Activated CD8-positive, alpha-beta memory T cell treated with anti-CD3 and anti-CD28 coated beads, Interleukin-2, amount 10 ng/mL, durations not matched to agents 7 days and 5 days (primary cell): ENCODE measurements around the gene PTPN20. TPM values are rescaled to one million over a fixed set of nuclear protein-coding genes. Genes with fewer than 3 reads are reported as not detected.

Experiments used
- ATAC-seq: fragments of 150-1000 bp; cut with Tn5 transposase; one replicate; pipeline ENCODE4 v1.10.0; 2021; ENCODE audit warnings: moderate library complexity
- CTCF ChIA-PET: fragments of 350-600 bp; sonication (Branson Sonifier 250); formaldehyde crosslinking; loops from one replicate; lab custom pipeline; 2021; ENCODE audit warnings: antibody characterized with exemption; lab: Charles Lee
- DNase-seq: peaks from one replicate; pipeline ENCODE4 v3.0.0-alpha.2; 2020
- H3K27ac Mint-ChIP-seq: one replicate; pipeline ENCODE4 v1.8.0; 2021; ENCODE audit warnings: mild to moderate bottlenecking, mixed read lengths
- H3K27me3 Mint-ChIP-seq: one replicate; pipeline ENCODE4 v1.8.0; 2021; ENCODE audit warnings: mixed read lengths
- H3K36me3 Mint-ChIP-seq: one replicate; pipeline ENCODE4 v1.8.0; 2021; ENCODE audit warnings: mild to moderate bottlenecking, mixed read lengths
- H3K4me1 Mint-ChIP-seq: one replicate; pipeline ENCODE4 v1.8.0; 2021; ENCODE audit warnings: mixed read lengths
- H3K4me3 Mint-ChIP-seq: one replicate; pipeline ENCODE4 v1.8.0; 2021; ENCODE audit warnings: mild to moderate bottlenecking, moderate library complexity, mixed read lengths
- H3K9me3 Mint-ChIP-seq: one replicate; pipeline ENCODE4 v1.8.0; 2022; ENCODE audit warnings: low read depth, mixed read lengths
- total RNA-seq, 2 experiments: library from RNA; stranded (reverse); gene quantifications; one replicate each; pipeline ENCODE4 v1.2.3, GENCODE V29; 2021

Gene PTPN20
- total RNA-seq, 2 experiments from 2014 or later: 0.07 to 1.1 TPM

DNA sequence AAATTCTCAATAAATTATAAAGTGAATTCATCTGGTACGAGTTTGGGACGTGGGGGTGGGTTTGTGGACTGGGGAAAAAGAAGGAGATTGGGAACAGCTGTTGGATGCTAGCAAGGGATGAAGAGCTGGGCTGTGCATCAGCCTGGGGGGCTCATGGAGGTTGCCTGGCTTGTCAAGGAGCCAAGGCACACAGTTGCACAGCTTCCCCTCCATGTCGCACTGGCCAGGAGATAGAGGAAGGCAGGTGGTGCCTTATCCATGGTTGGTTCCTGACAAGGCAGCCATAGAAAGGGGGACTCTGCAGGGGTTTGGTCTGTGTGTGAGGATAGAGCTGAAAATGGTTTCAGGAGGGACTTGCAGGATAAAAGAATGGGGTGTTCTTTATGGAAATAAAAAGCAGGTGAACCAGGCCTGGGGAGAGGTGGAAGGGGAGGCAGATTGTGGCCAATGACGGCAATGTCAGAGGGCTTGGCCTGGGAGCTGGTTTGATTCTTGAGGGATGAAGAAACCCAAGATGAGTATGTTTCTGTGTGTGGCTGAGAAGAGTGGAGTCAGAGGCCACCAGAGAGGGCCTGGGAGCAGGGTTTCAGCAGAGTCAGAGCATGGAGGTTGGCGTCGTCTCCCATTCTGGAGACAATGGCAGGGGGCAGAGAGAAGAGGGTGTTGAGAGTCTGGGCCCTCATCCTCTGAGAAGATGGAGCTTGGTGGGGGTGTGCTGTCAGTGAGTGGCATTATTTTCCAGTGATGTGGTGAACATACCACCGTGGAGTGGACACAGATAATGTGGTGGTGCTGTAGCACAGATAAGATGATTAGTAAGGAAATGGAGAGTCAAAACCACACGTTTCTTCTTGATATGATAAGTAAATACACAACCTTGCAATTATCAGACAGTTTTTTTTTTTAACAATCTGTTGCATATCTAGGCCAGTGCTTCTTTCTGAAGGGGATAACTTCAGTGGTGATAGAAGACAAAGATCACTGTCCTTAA, 108.2 kb downstream of the PTPN20 start:
- CTCF ChIA-PET: no interaction called here
- no peak for ATAC-seq
- no peak overlapping the region for H3K4me3 Mint-ChIP-seq

DNA sequence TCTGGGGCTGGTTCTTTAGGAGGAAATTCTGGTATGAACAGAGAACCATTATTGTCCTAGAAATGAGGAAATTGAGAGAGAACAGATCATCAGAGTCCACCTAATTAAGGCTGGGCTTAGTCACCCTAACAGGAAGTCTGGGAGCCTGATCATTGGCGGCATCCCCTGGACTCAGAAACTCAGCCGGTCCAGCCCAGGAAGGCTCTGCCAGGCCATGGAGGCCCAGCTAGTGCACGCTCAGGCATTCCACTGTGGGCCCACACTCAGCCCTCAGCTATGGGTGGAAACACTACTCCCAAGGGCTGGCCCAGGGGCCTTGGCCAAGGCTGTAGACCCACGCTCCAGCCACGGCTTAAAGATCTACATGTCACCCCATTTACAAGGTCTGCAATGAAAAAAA, 109.2 kb downstream of the PTPN20 start:
- peaks cover 4% of the 10 kb centered on the region for H3K4me1 Mint-ChIP-seq
- DNase-seq (no peak), ATAC-seq (no peak)

More for the DNA sequence above, 108.2 kb downstream of the PTPN20 start:
- no peak for DNase-seq
- H3K9me3 Mint-ChIP-seq: no peaks in the 10 kb centered on the region
- no peaks in the 10 kb centered on the region for H3K27me3 Mint-ChIP-seq
- peaks cover 4% of the 10 kb centered on the region for H3K4me1 Mint-ChIP-seq
- no peaks in the 10 kb centered on the region for H3K36me3 Mint-ChIP-seq
- no peak overlapping the region for H3K27ac Mint-ChIP-seq

DNA sequence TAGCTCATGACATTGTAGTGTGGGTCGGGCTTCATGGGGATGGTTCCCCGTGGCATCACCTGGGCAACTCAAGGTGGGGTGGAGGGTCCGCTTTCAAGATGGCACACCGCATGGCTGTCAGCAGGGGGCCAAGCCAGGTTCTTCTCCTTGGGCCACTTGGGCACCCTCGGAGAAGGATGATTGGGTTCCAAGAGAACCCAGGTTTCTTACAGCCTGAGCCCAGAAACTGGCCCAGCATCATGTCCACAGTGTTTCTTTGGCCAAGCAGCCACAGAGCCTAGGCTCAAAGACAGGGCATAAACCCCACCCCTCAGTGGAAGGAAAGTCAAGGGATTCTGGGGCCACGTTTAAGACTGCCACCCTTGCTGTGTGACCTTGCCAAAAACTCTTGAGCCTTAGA, 110.6 kb downstream of the PTPN20 start:
- DNase-seq (peak; percentile 39), ATAC-seq (no peak)
- Mint-ChIP-seq H3K9me3 (no peaks in the 10 kb centered on the region), H3K27ac (no peak overlapping the region), H3K4me1 (peaks cover 4% of the 10 kb centered on the region), H3K36me3 (no peaks in the 10 kb centered on the region), H3K4me3 (no peak overlapping the region), H3K27me3 (no peaks in the 10 kb centered on the region)
- CTCF ChIA-PET: interaction anchor here (2.2 kb wide), 1 partner anchor 290 kb away, joined by 8 read pairs; no protein-coding TSS in a partner anchor

More for the DNA sequence above, 109.2 kb downstream of the PTPN20 start:
- CTCF ChIA-PET: no interaction called here
- Mint-ChIP-seq H3K4me3 (no peak overlapping the region), H3K27me3 (no peaks in the 10 kb centered on the region), H3K36me3 (no peaks in the 10 kb centered on the region), H3K9me3 (no peaks in the 10 kb centered on the region), H3K27ac (no peak overlapping the region)

DNA sequence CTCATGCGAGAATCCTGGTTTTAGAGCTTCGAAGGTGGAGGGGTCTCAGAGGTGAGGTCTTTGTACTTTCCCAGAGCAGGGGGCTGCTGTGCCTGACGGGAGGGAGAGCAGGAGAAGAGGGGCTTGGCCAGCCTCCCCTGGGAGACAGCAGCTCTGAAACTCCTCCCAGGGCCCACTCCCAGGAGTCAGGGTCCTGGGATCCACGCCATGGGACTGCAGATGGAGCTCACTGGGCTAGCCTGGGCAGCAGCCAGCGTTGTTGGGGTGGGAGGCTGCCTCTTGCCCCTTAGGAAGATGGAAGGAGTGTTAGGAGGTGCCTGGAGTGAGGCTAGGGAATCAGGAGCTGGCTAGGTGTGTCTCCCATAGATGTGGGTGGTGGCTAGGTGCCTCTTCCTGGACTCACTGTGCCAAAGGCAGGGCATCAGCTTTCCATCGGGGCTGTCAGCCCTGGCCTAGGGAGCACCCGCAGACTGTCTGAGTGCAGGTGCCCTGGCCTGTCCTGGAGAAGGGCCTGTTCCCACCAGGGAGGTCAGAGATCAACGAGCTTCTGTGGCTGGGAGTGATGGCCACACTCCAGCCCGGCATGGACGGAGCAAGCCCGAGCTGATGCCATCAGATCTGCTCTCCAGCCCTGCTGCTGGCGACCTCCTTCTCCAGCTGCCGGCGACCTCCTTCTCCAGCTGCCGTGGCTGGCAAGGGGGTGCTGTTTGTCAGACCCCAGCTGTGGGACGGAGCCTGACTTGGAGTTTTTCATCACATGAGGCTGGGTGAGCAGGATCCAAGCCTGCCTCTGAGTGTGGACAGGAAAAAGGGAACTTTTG, 111.3 kb downstream of the PTPN20 start:
- H3K27me3 Mint-ChIP-seq: no peaks in the 10 kb centered on the region
- H3K9me3 Mint-ChIP-seq: no peaks in the 10 kb centered on the region
- H3K27ac Mint-ChIP-seq: no peak overlapping the region
- CTCF ChIA-PET: interaction anchor here (2.2 kb wide), 1 partner anchor 289 kb away, joined by 8 read pairs; no protein-coding TSS in a partner anchor
- no peak for ATAC-seq
- peaks cover 4% of the 10 kb centered on the region for H3K4me1 Mint-ChIP-seq
- H3K36me3 Mint-ChIP-seq: no peaks in the 10 kb centered on the region
- no peak overlapping the region for H3K4me3 Mint-ChIP-seq
- DNase-seq: peak; percentile 28

DNA sequence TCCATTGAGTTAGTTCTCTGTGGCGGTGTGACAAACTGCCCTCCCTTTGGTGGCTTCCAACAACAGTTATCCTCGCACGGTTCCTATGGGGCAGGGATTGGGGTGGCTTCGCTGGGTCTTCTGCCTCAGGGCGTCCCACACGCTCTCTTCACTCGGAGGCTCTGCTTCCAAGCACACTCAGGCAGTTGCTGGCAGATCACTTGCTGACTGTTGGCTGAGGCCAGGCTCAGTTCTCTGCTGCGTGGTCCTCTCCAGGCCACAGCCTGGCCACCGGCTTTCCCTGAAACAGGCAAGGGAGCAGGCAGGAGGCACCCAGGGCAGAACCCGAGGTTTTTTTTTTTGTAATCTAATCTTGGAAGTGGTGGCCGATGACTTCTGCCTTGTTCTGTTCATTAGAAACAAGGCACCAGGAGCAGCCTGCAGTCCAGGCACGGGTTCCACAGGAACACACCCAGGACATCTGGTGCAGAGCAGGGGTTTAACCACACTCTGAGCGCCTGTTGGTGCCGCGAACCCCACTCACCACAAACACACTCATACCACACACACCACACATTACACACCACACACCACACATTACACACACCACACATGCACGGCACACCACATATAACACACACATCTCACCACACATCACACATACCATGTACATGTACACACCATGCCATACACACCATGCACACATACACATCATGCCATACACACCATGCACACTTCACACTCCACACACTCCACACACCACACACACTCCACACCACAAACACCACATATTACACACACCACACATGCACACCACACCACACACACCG, 112.2 kb downstream of the PTPN20 start:
- no peak overlapping the region for H3K27ac Mint-ChIP-seq
- ATAC-seq: no peak
- CTCF ChIA-PET: interaction anchor here (2.2 to 3.1 kb wide), 2 partner anchors 288 to 289 kb away, joined by 8 to 45 read pairs; no protein-coding TSS in a partner anchor
- H3K27me3 Mint-ChIP-seq: no peaks in the 10 kb centered on the region
- no peaks in the 10 kb centered on the region for H3K36me3 Mint-ChIP-seq
- peak; percentile 38 for DNase-seq
- H3K4me3 Mint-ChIP-seq: no peak overlapping the region
- no peaks in the 10 kb centered on the region for H3K9me3 Mint-ChIP-seq
- peaks cover 4% of the 10 kb centered on the region for H3K4me1 Mint-ChIP-seq

GRCh38 chr10:47024046-47024322, 112.8 kb downstream of the PTPN20 start:
- DNase-seq: no peak
- H3K27ac Mint-ChIP-seq: no peak overlapping the region
- CTCF ChIA-PET: interaction anchor here (0.5 to 3.1 kb wide), 8 partner anchors 10 to 372 kb away, joined by 3 to 45 read pairs (median 6); no protein-coding TSS in a partner anchor
- H3K27me3 Mint-ChIP-seq: no peaks in the 10 kb centered on the region
- H3K4me3 Mint-ChIP-seq: no peak overlapping the region
- no peaks in the 10 kb centered on the region for H3K36me3 Mint-ChIP-seq
- H3K9me3 Mint-ChIP-seq: no peaks in the 10 kb centered on the region
- peaks cover 4% of the 10 kb centered on the region for H3K4me1 Mint-ChIP-seq
- ATAC-seq: no peak

DNA sequence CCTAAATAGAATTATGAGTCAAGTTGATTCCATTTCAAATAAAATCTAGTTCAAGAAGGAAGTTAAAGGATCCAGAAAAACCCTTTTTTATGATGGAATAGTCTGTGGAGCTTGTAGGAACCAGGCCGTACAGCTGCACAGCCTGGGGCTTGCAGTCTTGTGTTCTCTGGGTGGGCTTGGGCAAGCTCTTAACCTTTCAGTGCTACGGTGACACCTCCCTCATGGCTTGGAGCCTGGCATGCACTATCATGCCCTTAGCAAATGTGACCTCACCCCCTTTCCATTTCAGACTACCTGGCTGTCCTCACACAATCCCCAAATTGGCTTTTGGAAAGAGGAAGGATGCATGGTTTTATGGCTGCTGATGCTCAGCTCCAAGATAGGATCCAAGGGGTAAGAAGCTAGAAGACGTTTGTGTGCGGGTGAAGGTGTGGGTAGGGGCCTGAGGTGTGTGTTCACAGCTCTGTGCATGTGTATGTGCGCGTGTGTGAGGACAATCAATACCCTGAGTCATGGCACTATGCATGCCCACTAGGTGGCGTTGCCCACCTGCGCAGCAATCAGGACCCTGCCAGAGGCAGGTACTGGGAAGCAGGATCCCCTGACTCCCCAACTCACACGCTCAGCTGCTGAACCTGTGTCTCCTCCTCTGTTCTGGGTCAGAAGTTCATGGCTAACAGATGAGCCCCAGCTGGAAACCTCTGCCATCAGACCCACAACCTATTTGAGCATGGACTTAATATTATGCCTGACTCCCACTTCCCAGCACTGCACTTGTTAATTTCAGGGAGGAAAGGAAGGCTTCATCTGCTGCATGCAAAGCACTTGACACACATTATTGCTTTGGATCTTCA, 113.4 kb downstream of the PTPN20 start:
- no peaks in the 10 kb centered on the region for H3K9me3 Mint-ChIP-seq
- H3K27me3 Mint-ChIP-seq: no peaks in the 10 kb centered on the region
- no peaks in the 10 kb centered on the region for H3K36me3 Mint-ChIP-seq
- CTCF ChIA-PET: interaction anchor here (0.5 to 3.1 kb wide), 16 partner anchors 9 to 372 kb away, joined by 3 to 45 read pairs (median 4); no protein-coding TSS in a partner anchor
- H3K4me3 Mint-ChIP-seq: no peak overlapping the region
- no peak overlapping the region for H3K27ac Mint-ChIP-seq
- peaks cover 4% of the 10 kb centered on the region for H3K4me1 Mint-ChIP-seq
- DNase-seq (peak; percentile 74), ATAC-seq (peak; percentile 74)

- DNase-seq (peak; percentile 29), ATAC-seq (no peak)
- no peak overlapping the region for H3K4me3 Mint-ChIP-seq
- H3K27ac Mint-ChIP-seq: no peak overlapping the region
- H3K27me3 Mint-ChIP-seq: no peaks in the 10 kb centered on the region
- CTCF ChIA-PET: interaction anchor here (0.6 to 3.1 kb wide), 12 partner anchors 9 to 318 kb away, joined by 3 to 45 read pairs (median 6); no protein-coding TSS in a partner anchor
- no peaks in the 10 kb centered on the region for H3K9me3 Mint-ChIP-seq
- peaks cover 4% of the 10 kb centered on the region for H3K4me1 Mint-ChIP-seq
- no peaks in the 10 kb centered on the region for H3K36me3 Mint-ChIP-seq
These were observed 114.0 kb downstream of the PTPN20 start for GRCh38 chr10:47025253-47025539.

DNA sequence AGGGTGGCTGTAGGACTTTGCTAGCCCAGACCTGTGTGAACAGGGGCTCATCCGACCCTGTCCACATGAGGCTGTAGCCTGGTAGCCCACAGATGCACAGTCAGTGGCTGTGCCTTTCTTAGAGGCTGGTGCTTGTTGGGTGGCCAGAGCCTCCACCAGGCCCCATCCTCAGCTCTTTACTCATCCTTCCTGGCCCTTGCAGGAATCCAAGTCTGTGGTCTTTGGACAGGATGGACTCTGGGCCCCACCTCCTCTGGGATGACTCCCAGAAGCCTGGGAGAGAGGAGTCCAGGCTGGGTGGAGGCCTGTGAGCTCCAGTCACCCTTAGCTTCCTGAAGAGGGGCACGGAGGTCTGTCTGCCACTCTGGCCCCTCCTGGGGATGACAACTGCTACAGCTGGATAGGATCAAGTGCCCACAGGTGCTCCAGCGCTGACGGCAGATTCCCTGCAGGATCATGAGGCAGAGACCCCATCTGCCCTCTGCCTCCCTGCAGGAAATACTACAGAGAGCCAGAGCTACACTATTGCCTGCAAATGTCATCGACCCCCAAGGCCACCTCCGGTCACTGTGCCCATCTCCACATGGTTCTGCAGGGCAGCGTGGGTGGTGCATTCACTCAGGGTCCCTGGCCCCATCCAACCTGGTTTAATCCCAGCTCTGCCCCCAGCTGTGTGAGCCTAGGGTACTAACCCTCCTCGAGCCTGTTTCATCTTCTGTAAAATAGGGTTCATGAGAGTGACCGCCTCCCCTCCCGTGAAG, 114.5 kb downstream of the PTPN20 start:
- H3K4me1 Mint-ChIP-seq: peaks cover 4% of the 10 kb centered on the region
- H3K36me3 Mint-ChIP-seq: no peaks in the 10 kb centered on the region
- H3K9me3 Mint-ChIP-seq: no peaks in the 10 kb centered on the region
- no peaks in the 10 kb centered on the region for H3K27me3 Mint-ChIP-seq
- no peak overlapping the region for H3K4me3 Mint-ChIP-seq
- CTCF ChIA-PET: interaction anchor here (0.6 to 3.1 kb wide), 10 partner anchors 8 to 317 kb away, joined by 3 to 45 read pairs (median 6); no protein-coding TSS in a partner anchor
- ATAC-seq (no peak), DNase-seq (peak; percentile 32)
- H3K27ac Mint-ChIP-seq: no peak overlapping the region

- no peaks in the 10 kb centered on the region for H3K9me3 Mint-ChIP-seq
- peaks cover 4% of the 10 kb centered on the region for H3K4me1 Mint-ChIP-seq
- no peaks in the 10 kb centered on the region for H3K36me3 Mint-ChIP-seq
- DNase-seq (no peak), ATAC-seq (no peak)
- H3K27me3 Mint-ChIP-seq: no peaks in the 10 kb centered on the region
- no peak overlapping the region for H3K4me3 Mint-ChIP-seq
- CTCF ChIA-PET: interaction anchor here (2.5 to 3.1 kb wide), 2 partner anchors 22 to 286 kb away, joined by 15 to 45 read pairs; no protein-coding TSS in a partner anchor
- no peak overlapping the region for H3K27ac Mint-ChIP-seq
These were observed 115.3 kb downstream of the PTPN20 start for GRCh38 chr10:47026301-47027107.
